Heart right ventricle (tissue), 16 donors: ENCODE data around the gene BAMBI. TPM values are rescaled to one million over a fixed set of nuclear protein-coding genes. Genes with fewer than 3 reads are reported as not detected.

Experiments
- ATAC-seq, 8 donors: fragments of 200-7000 bp; cut with Tn5 transposase; one replicate each; pipeline ENCODE4 v1.9.1; 2020; ENCODE audit warnings: mild to moderate bottlenecking in 8 of 8, moderate library complexity in 8 of 8, moderate number of reproducible peaks in 1 of 8
- DNase-seq, 2 donors: peaks; one replicate each; pipeline ENCODE4 v3.0.0-alpha.2; 2020
- H3K27ac ChIP-seq, 10 donors: fragments of 200-600 bp; sonication (generic) in 2 of 10; one replicate each; pipeline versions ENCODE4 v1.5.0 to v1.8.0; 2020 to 2022; ENCODE audit warnings: mild to moderate bottlenecking in 3 of 10
- H3K27me3 ChIP-seq, 7 donors: fragments of 200-600 bp; one replicate each; pipeline ENCODE4 v1.8.0; 2021 to 2022; ENCODE audit warnings: mild to moderate bottlenecking in 2 of 7
- H3K36me3 ChIP-seq, 9 donors: fragments of 200-600 bp; sonication (generic) in 1 of 9; one replicate each; pipeline versions ENCODE4 v1.5.0 to v1.8.0; 2020 to 2022; ENCODE audit warnings: mild to moderate bottlenecking in 2 of 9
- H3K4me1 ChIP-seq, 9 donors: fragments of 200-600 bp; sonication (generic) in 1 of 9; one replicate each; pipeline versions ENCODE4 v1.5.0 to v1.8.0; 2020 to 2022; ENCODE audit warnings: mild to moderate bottlenecking in 4 of 9
- H3K4me3 ChIP-seq, 10 donors: fragments of 200-600 bp; sonication (generic) in 2 of 10; one replicate each; pipeline versions ENCODE4 v1.5.0 to v1.8.0; 2020 to 2022; ENCODE audit warnings: mild to moderate bottlenecking in 7 of 10, moderate library complexity in 2 of 10
- H3K9me3 ChIP-seq, 11 donors: fragments of 200-600 bp in 10 of 11; sonication (generic) in 2 of 11; one replicate each; pipeline versions ENCODE4 v1.5.0 to v1.8.0; 2013 to 2022; ENCODE audit warnings: mild to moderate bottlenecking in 2 of 11, control low read depth in 1 of 11, moderate library complexity in 1 of 11
- WGBS, 2 donors: extraction: QIAGEN DNeasy Blood & Tissue Kit; methylation state at CpG; one replicate each; pipeline ENCODE4 v1.1.7; 2013; ENCODE audit warnings: inconsistent platforms in 1 of 2; 5-methylcytosine and 5-hydroxymethylcytosine counted together
- intact Hi-C, 10 donors: fragments of 100-400 bp; cut with DNase I; formaldehyde crosslinking; loops; one replicate each; pipeline versions ENCODE4 v1.11.1 to v1.14.2; 2022
- polyA plus RNA-seq, 2 donors: library from polyadenylated mRNA; stranded (reverse); fragments of 200-250 nt; gene quantifications; one replicate each; pipeline ENCODE4 v1.2.3, GENCODE V29; 2013
- total RNA-seq, 10 donors: library from RNA; stranded (reverse); fragmentation: NEBNext Ultra II Directional in 3 of 10; extraction: Animal tissue kit (Norgen Biotek cat#: 25700) in 3 of 10; gene quantifications; one replicate each; pipeline versions ENCODE4 v1.2.1 to v1.2.4, GENCODE V29; 2021 to 2023
- TF ChIP-seq, protein P1 (sequence below), 9 donors: fragments of 200-600 bp; sonication (generic) in 2 of 9; IDR thresholded peaks; one replicate each; pipeline versions ENCODE4 v1.5.0 to v1.8.0; 2021 to 2022; ENCODE audit warnings: antibody characterized with exemption in 9 of 9, mild to moderate bottlenecking in 5 of 9, moderate library complexity in 1 of 9
- donor health status: Arrhythmogenic right ventricular cardiomyopathy.
- donor health status: ischemic (EF 13 %, LVEDD 7.1; RV severe dilation, severe dysfunction).
- donor health status: healthy with polysubstance abuse.
- donor health status: DM: no; HTN: yes; CAD: no.
- donor health status: DM: no; HTN: no; CAD: no.
- donor health status: ischemic (EF 25% LVEDD 6.9; RV normal size, moderate dysfunction).
- donor health status: ischemic (EF 25% LVEDD 5.7; RV mildly dilated, moderate dysfunction).
- donor health status: healthy.
- donor health status: DM: yes; HTN: yes; CAD: no.
- donor health status: Ischemic cardiomyopathy.
- donor health status: ischemic (EF 35%, LVEDD 5.7; RV mildly dilated, moderate dysfunction).
- donor health status: nonischemic (EF 11% LVEDD 7.7; RV severe dilation, severe dysfunction).
- donor health status: DM: yes; HTN: yes; CAD: no.
- donor health status: PGD.
- donor health status: ischemic (EF 29% LVEDD 5.4; RV normal size, mild dysfunction).
- donor health status: nonischemic (EF 23%, LVEDD 6.1; RV moderate dilation, normal function).

The BAMBI gene
- total and polyA plus RNA-seq, 12 donors: 5.0 to 52.7 (median 21.3) TPM

DNA sequence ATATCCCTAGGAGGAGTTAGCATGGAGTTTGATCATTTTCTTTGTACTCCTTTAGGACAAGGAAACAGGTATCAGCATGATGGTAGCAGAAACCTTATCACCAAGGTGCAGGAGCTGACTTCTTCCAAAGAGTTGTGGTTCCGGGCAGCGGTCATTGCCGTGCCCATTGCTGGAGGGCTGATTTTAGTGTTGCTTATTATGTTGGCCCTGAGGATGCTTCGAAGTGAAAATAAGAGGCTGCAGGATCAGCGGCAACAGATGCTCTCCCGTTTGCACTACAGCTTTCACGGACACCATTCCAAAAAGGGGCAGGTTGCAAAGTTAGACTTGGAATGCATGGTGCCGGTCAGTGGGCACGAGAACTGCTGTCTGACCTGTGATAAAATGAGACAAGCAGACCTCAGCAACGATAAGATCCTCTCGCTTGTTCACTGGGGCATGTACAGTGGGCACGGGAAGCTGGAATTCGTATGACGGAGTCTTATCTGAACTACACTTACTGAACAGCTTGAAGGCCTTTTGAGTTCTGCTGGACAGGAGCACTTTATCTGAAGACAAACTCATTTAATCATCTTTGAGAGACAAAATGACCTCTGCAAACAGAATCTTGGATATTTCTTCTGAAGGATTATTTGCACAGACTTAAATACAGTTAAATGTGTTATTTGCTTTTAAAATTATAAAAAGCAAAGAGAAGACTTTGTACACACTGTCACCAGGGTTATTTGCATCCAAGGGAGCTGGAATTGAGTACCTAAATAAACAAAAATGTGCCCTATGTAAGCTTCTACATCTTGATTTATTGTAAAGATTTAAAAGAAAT is 4.8 kb downstream of the BAMBI start:
- Histone ChIP-seq H3K27me3 (peaks cover 0 to 44% (median 20%) of the 10 kb centered on the region in 7 donors), H3K4me1 (peaks cover 4 to 63% (median 34%) of the 10 kb centered on the region in 9 donors), H3K36me3 (peaks cover 0 to 26% (median 0%) of the 10 kb centered on the region in 9 donors), H3K4me3 (no peak overlapping the region), H3K27ac (peak overlapping the region in 2 of 10 donors; percentile 13 to 78), H3K9me3 (no peaks in the 10 kb centered on the region)
- intact Hi-C loops: loop anchor here in 4 of 10 donors (2.0 to 10.0 kb wide), 4 partner anchors 123 to 309 kb away; no protein-coding TSS in a partner anchor
- TF ChIP-seq, protein P1, sequence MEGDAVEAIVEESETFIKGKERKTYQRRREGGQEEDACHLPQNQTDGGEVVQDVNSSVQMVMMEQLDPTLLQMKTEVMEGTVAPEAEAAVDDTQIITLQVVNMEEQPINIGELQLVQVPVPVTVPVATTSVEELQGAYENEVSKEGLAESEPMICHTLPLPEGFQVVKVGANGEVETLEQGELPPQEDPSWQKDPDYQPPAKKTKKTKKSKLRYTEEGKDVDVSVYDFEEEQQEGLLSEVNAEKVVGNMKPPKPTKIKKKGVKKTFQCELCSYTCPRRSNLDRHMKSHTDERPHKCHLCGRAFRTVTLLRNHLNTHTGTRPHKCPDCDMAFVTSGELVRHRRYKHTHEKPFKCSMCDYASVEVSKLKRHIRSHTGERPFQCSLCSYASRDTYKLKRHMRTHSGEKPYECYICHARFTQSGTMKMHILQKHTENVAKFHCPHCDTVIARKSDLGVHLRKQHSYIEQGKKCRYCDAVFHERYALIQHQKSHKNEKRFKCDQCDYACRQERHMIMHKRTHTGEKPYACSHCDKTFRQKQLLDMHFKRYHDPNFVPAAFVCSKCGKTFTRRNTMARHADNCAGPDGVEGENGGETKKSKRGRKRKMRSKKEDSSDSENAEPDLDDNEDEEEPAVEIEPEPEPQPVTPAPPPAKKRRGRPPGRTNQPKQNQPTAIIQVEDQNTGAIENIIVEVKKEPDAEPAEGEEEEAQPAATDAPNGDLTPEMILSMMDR (IDR thresholded peaks at IDR 0.05): no peak
- WGBS, 2 donors: 48 to 57% methylated on average over 14 of the region's 14 CpGs
- DNase-seq (no peak), ATAC-seq (no peak)

DNA sequence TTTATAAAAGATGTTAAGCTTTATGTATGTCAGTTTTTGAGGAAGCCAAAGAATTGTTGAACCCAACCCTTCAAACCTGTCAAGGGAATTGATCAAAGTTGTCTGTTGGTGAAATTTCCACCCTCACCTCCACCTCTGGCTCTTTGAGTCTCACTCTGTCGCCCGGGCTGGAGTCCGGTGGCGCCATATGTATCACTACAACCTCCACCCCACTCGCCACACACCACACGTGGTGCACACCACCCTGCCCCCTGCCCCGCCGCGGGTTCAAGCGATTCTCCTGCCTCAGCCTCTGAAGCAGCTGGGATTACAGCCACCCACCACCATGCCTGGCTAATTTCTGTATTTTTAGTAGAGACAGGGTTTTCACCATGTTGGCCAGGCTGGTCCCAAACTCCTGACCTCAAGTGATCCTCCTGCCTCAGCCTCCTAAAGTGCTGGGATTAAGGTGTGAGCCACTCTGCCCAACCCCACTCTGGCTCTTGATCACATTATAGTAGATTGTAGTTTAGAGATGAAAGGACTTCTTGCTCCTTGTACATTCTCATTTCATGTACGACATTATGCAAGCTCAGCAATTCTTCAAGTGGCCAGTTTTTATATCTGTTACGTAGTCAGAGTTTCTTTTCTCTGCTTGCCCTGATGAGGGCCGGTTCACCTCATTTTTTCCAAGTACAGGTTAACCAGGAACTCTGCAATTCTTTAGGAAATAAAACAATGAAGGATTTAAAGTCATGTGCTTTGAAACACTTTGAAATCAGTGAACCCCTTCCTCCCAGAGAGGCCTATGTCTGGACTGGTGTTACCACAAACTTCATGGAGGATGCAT is 7.0 kb downstream of the BAMBI start:
- TF ChIP-seq, protein P1 (IDR thresholded peaks at IDR 0.05): no peak

DNA sequence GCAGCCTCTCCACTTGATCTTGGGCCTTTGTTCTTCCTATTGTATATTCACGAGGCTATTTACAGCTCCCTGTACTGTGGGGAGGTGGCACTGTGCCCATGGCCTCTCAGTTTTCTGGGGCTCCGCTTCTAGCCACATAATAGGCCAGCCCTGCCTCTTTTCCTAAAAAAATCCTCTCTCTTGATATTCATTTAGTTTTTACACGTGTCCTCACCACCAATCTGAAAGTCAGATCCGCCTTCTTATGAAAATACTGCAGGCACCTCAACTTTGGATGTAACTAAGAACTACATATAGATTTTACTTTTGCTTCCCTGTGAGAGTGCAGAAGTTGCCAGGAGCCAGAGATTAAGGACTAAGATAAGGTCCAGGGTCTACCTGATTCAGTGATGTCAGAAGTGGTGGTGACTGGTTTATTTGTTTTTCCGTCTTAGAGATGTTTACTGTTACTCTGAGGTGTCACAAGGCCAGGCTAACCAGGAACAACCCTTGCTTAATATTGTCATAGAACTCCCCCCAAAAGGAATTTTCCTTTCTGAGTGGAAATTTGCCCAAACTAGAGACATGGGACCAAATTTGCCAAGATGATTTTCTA is 7.8 kb downstream of the BAMBI start:
- peaks cover 0 to 26% (median 0%) of the 10 kb centered on the region in 9 donors for H3K36me3 ChIP-seq
- no peak overlapping the region for H3K27ac ChIP-seq
- ATAC-seq (no peak), DNase-seq (no peak)
- 69 to 78% methylated on average over 5 of the region's 5 CpGs for WGBS, 2 donors
- TF ChIP-seq, protein P1 (IDR thresholded peaks at IDR 0.05): no peak
- no peaks in the 10 kb centered on the region for H3K9me3 ChIP-seq
- intact Hi-C loops: loop anchor here in 4 of 10 donors (10.0 kb wide), 3 partner anchors 120 to 210 kb away; no protein-coding TSS in a partner anchor
- H3K4me1 ChIP-seq: peaks cover 7 to 51% (median 31%) of the 10 kb centered on the region in 9 donors
- H3K4me3 ChIP-seq: no peak overlapping the region
- peaks cover 0 to 27% (median 12%) of the 10 kb centered on the region in 7 donors for H3K27me3 ChIP-seq

More for the DNA sequence above, 7.0 kb downstream of the BAMBI start:
- intact Hi-C loops: loop anchor here in 4 of 10 donors (10.0 kb wide), 3 partner anchors 120 to 210 kb away; no protein-coding TSS in a partner anchor
- H3K36me3 ChIP-seq: peaks cover 0 to 26% (median 0%) of the 10 kb centered on the region in 9 donors
- ATAC-seq (no peak), DNase-seq (no peak)
- no peak overlapping the region for H3K27ac ChIP-seq
- no peaks in the 10 kb centered on the region for H3K9me3 ChIP-seq
- no peak overlapping the region for H3K4me3 ChIP-seq
- WGBS, 2 donors: 88 to 94% methylated on average over 13 of the region's 13 CpGs
- H3K27me3 ChIP-seq: peaks cover 0 to 34% (median 12%) of the 10 kb centered on the region in 7 donors
- H3K4me1 ChIP-seq: peaks cover 7 to 58% (median 31%) of the 10 kb centered on the region in 9 donors
